Naive thymus-derived CD8-positive, alpha-beta T cell (primary cell): ENCODE measurements around the gene ABCE1. TPM values are rescaled to one million over a fixed set of nuclear protein-coding genes. Genes with fewer than 3 reads are reported as not detected.
A peak's percentile ranks its signal among the peaks of the same experiment; 100 is the strongest.

Experiments
- ATAC-seq, 2 donors: fragments of 150-1000 bp; cut with Tn5 transposase in 1 of 2; sonication (Bioruptor Pico), chemical (Tn5 transposase) in 1 of 2; 1 replicate in 1 of 2; 2 replicates in 1 of 2; pipeline ENCODE4 v1.10.0; 2021; ENCODE audit warnings: mild to moderate bottlenecking in 2 of 2, moderate library complexity in 2 of 2
- POLR2A ChIA-PET: fragments of 350-600 bp; sonication (Branson Sonifier 250); formaldehyde crosslinking; loops from one replicate; lab custom pipeline; 2021; ENCODE audit warnings: antibody characterized with exemption; lab: Charles Lee
- DNase-seq, 10 donors: peaks; one replicate each; pipeline versions ENCODE4 v3.0.0 to v3.0.0-alpha.2; 2020 to 2022
- H3K27ac Mint-ChIP-seq, 10 donors: one replicate each; pipeline ENCODE4 v1.8.0; 2020 to 2022; ENCODE audit warnings: mild to moderate bottlenecking in 10 of 10, mixed read lengths in 10 of 10, moderate library complexity in 4 of 10, inconsistent platforms in 1 of 10
- H3K27me3 Mint-ChIP-seq, 5 donors: one replicate each; pipeline ENCODE4 v1.8.0; 2021 to 2022; ENCODE audit warnings: mixed read lengths in 5 of 5
- H3K36me3 Mint-ChIP-seq, 3 donors: one replicate each; pipeline ENCODE4 v1.8.0; 2020 to 2022; ENCODE audit warnings: mixed read lengths in 3 of 3, mild to moderate bottlenecking in 2 of 3, inconsistent platforms in 1 of 3
- H3K4me1 Mint-ChIP-seq, 4 donors: one replicate each; pipeline ENCODE4 v1.8.0; 2021 to 2022; ENCODE audit warnings: mixed read lengths in 4 of 4
- H3K4me3 Mint-ChIP-seq, 10 donors: one replicate each; pipeline ENCODE4 v1.8.0; 2020 to 2022; ENCODE audit warnings: mild to moderate bottlenecking in 10 of 10, mixed read lengths in 10 of 10, moderate library complexity in 6 of 10, inconsistent platforms in 1 of 10
- H3K9me3 Mint-ChIP-seq, 9 donors: one replicate each; pipeline ENCODE4 v1.8.0; 2020 to 2022; ENCODE audit warnings: mixed read lengths in 9 of 9, mild to moderate bottlenecking in 3 of 9, inconsistent platforms in 1 of 9, moderate library complexity in 1 of 9
- polyA plus RNA-seq, 3 donors: library from polyadenylated mRNA; unstranded; fragments of 300-500 nt; fragmentation: Illumina TruSeq; gene quantifications; one replicate each; pipeline ENCODE4 v1.2.3, GENCODE V29; 2021
- total RNA-seq, 8 experiments: library from RNA in 2 of 8; stranded (reverse) in 2 of 8; gene quantifications; one replicate each; pipeline ENCODE4 v1.2.3 and lab custom pipeline; 2021 to 2026

ABCE1 gene
- total and polyA plus RNA-seq, 5 experiments from 2014 or later, result 59.4 to 78.2 (median 72.9) TPM

DNA sequence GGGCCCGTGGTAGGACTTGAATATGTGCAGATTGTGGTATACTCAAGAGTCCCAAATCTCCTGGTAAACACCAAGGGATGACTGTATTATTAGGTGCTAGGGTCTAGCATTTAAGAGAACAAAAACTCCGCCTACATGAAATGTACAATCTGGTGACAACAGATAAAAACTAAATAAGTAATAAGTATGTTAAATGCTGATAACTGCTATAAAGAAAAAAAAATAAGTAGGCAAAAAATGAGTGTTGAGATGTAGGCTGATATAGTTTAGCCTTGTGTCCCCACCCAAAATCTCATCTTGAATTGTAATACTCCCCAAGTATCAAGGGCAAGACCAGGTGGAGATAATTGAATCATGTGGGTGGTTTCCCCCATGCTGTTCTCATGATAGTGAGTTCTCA, 58.9 kb downstream of the ABCE1 start:
- Mint-ChIP-seq H3K27me3 (no peaks in the 10 kb centered on the region), H3K4me1 (peaks cover 0 to 13% (median 6%) of the 10 kb centered on the region in 4 donors), H3K27ac (peak overlapping the region in 1 of 10 donors; percentile 57), H3K36me3 (peaks cover 0 to 93% (median 10%) of the 10 kb centered on the region in 3 donors), H3K9me3 (no peaks in the 10 kb centered on the region), H3K4me3 (no peak overlapping the region)
- ATAC-seq (no peak), DNase-seq (no peak)
- POLR2A ChIA-PET, result interaction anchor here (1.1 kb wide), 1 partner anchor 10 kb away, joined by 3 read pairs; no protein-coding TSS in a partner anchor

- ATAC-seq, result no peak
- Mint-ChIP-seq H3K36me3 (peaks cover 0 to 80% (median 3%) of the 10 kb centered on the region in 3 donors), H3K9me3 (no peaks in the 10 kb centered on the region), H3K27ac (peak overlapping the region in 2 of 10 donors; percentile 12 to 82), H3K4me3 (no peak overlapping the region), H3K27me3 (no peaks in the 10 kb centered on the region), H3K4me1 (peaks cover 0 to 9% (median 2%) of the 10 kb centered on the region in 4 donors)
- no peak for DNase-seq
- POLR2A ChIA-PET, result interaction anchor here (1.1 kb wide), 1 partner anchor 458 kb away, joined by 3 read pairs; the partner anchor contains the start of gene MMAA
Measured at GRCh38 chr4:145161549-145161948, 63.4 kb downstream of the ABCE1 start.

- peak overlapping the region in 1 of 10 donors; percentile 17 for H3K27ac Mint-ChIP-seq
- POLR2A ChIA-PET, result no interaction called here
- no peaks in the 10 kb centered on the region for H3K9me3 Mint-ChIP-seq
- peaks cover 4 to 69% (median 12%) of the 10 kb centered on the region in 3 donors for H3K36me3 Mint-ChIP-seq
- no peaks in the 10 kb centered on the region for H3K27me3 Mint-ChIP-seq
- peaks cover 7 to 28% (median 21%) of the 10 kb centered on the region in 4 donors for H3K4me1 Mint-ChIP-seq
- ATAC-seq, result no peak
- no peak overlapping the region for H3K4me3 Mint-ChIP-seq
- no peak for DNase-seq
Measured at GRCh38 chr4:145167887-145168286, 69.8 kb downstream of the ABCE1 start.

- no peak overlapping the region for H3K4me3 Mint-ChIP-seq
- H3K9me3 Mint-ChIP-seq, result no peaks in the 10 kb centered on the region
- POLR2A ChIA-PET, result no interaction called here
- H3K27ac Mint-ChIP-seq, result peak overlapping the region in 3 of 10 donors; percentile 5 to 16 (median 15)
- H3K27me3 Mint-ChIP-seq, result no peaks in the 10 kb centered on the region
- DNase-seq (no peak), ATAC-seq (no peak)
- H3K36me3 Mint-ChIP-seq, result peaks cover 4 to 69% (median 16%) of the 10 kb centered on the region in 3 donors
- peaks cover 10 to 33% (median 27%) of the 10 kb centered on the region in 4 donors for H3K4me1 Mint-ChIP-seq
Measured at GRCh38 chr4:145168581-145169187, 70.6 kb downstream of the ABCE1 start.

- POLR2A ChIA-PET, result interaction anchor here (1.2 kb wide), 1 partner anchor 9 kb away, joined by 6 read pairs; no protein-coding TSS in a partner anchor
- Mint-ChIP-seq H3K4me3 (no peak overlapping the region), H3K4me1 (peaks cover 21 to 44% (median 40%) of the 10 kb centered on the region in 4 donors), H3K9me3 (no peaks in the 10 kb centered on the region), H3K27ac (peak overlapping the region in 5 of 10 donors; percentile 16 to 74 (median 56)), H3K27me3 (no peaks in the 10 kb centered on the region), H3K36me3 (peaks cover 4 to 74% (median 25%) of the 10 kb centered on the region in 3 donors)
- ATAC-seq, result no peak
- no peak for DNase-seq
Measured at GRCh38 chr4:145170223-145170622, 72.1 kb downstream of the ABCE1 start.

DNA sequence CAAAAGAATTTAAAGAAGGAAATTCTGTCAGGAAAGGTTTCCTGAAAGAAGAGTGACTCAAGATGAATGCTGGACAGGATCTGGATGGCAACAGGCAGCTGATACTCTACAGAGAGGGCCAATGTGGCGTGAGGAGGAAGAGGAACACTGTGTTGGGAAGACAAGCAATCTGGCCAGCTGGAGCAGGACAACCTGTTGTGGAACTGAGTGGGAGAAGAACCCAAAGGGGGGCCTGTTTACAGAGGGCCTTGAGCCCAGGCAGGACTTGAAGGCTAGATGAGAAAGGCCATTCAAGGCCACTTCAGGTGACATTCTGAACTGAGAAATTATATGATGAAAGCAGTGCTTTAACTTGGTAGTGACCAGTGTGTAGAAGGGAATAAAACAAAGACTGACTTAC, 73.8 kb downstream of the ABCE1 start:
- peak overlapping the region in 1 of 10 donors; percentile 60 for H3K27ac Mint-ChIP-seq
- no peak for ATAC-seq
- peaks cover 4 to 64% (median 25%) of the 10 kb centered on the region in 3 donors for H3K36me3 Mint-ChIP-seq
- no peaks in the 10 kb centered on the region for H3K9me3 Mint-ChIP-seq
- H3K4me1 Mint-ChIP-seq, result peaks cover 21 to 55% (median 48%) of the 10 kb centered on the region in 4 donors
- DNase-seq, result no peak
- H3K4me3 Mint-ChIP-seq, result peak overlapping the region in 1 of 10 donors; percentile 39
- no peaks in the 10 kb centered on the region for H3K27me3 Mint-ChIP-seq
- POLR2A ChIA-PET, result no interaction called here

GRCh38 chr4:145176641-145177432, 78.7 kb downstream of the ABCE1 start:
- POLR2A ChIA-PET, result interaction anchor here (3.2 kb wide), 1 partner anchor 78 kb away, joined by 23 read pairs; the partner anchor contains the start of genes ABCE1 and ANAPC10
- ATAC-seq (no peak), DNase-seq (peak in 2 of 10 donors; percentile 2 to 12)
- H3K27me3 Mint-ChIP-seq, result peaks cover 0 to 2% (median 0%) of the 10 kb centered on the region in 5 donors
- H3K27ac Mint-ChIP-seq, result peak overlapping the region; percentile 3 to 98 (median 77)
- H3K9me3 Mint-ChIP-seq, result no peaks in the 10 kb centered on the region
- peaks cover 0 to 28% (median 19%) of the 10 kb centered on the region in 3 donors for H3K36me3 Mint-ChIP-seq
- H3K4me3 Mint-ChIP-seq, result peak overlapping the region; percentile 83 to 96 (median 92)
- peaks cover 33 to 70% (median 57%) of the 10 kb centered on the region in 4 donors for H3K4me1 Mint-ChIP-seq

GRCh38 chr4:145177511-145177905, 79.4 kb downstream of the ABCE1 start:
- Mint-ChIP-seq H3K4me1 (peaks cover 31 to 70% (median 53%) of the 10 kb centered on the region in 4 donors), H3K27ac (peak overlapping the region in 9 of 10 donors; percentile 3 to 98 (median 95)), H3K4me3 (peak overlapping the region; percentile 83 to 96 (median 92)), H3K27me3 (peaks cover 0 to 2% (median 0%) of the 10 kb centered on the region in 5 donors), H3K36me3 (peaks cover 0 to 23% (median 16%) of the 10 kb centered on the region in 3 donors), H3K9me3 (no peaks in the 10 kb centered on the region)
- ATAC-seq (no peak), DNase-seq (no peak)
- POLR2A ChIA-PET, result interaction anchor here (0.8 to 4.0 kb wide), 4 partner anchors 9 to 442 kb away, joined by 3 to 23 read pairs (median 11); partner anchors contain the start of genes ABCE1, ANAPC10 and MMAA

DNA sequence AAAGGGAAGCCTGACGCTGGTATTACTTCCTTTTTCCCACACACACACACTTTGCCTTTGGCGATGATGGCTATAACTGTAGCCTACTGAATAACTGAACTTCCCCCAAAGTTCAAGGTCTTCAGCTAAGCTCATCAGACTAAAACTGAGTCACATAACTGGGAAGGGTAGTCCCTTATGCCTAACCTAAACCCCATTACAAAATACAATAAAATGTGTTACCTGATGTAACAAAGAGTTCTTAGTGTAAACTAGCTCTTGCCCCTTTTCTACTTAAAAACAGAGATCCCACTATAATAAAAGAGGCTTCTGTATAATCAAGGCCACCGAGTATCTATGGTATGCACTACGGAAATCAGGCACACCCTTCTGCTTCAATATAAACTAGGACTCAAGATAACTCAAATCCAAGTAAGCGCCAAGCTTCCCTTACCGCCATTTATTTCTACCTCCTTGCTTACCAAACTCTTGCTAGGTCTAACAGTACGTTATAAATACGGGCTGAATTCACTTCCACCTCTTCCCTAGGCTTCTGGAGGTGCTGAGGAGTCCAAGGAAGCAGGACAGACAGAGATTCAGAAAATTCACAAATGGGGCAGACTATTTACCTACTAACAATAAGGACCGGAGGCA, 79.9 kb downstream of the ABCE1 start:
- peaks cover 0 to 18% (median 12%) of the 10 kb centered on the region in 3 donors for H3K36me3 Mint-ChIP-seq
- H3K9me3 Mint-ChIP-seq, result no peaks in the 10 kb centered on the region
- POLR2A ChIA-PET, result interaction anchor here (0.8 to 4.0 kb wide), 6 partner anchors 8 to 759 kb away, joined by 3 to 23 read pairs (median 5); partner anchors contain the start of genes ABCE1, ANAPC10 and MMAA
- H3K4me3 Mint-ChIP-seq, result peak overlapping the region; percentile 83 to 96 (median 92)
- ATAC-seq (no peak), DNase-seq (peak in 1 of 10 donors; percentile 0)
- H3K27ac Mint-ChIP-seq, result peak overlapping the region; percentile 75 to 98 (median 96)
- peaks cover 0 to 2% (median 0%) of the 10 kb centered on the region in 5 donors for H3K27me3 Mint-ChIP-seq
- H3K4me1 Mint-ChIP-seq, result peaks cover 29 to 66% (median 51%) of the 10 kb centered on the region in 4 donors

DNA sequence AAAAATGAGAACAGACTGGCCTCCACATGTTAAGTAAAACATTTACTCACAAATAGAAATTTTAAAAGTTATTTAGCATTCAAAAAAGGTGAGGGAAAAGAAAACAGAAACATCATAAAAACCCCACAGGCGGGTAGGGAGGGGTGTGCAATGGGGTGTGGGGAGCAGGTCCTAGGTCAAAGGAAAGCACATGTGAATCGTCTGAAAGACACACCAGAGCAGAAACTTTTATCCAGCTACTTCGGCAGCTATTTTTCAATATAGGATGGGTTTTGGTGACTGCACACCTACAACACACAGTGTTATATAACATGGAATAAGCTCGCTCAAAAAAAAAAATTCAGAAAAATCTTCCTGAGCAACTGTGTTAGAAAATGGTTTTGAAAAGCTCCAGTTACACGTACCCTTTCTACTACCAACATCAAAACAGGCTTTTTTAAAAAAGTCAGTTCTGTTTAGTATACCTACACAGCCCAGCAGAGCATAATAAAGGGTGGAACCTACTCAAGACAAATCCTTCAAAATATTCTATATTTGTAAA, 80.7 kb downstream of the ABCE1 start:
- POLR2A ChIA-PET, result interaction anchor here (0.8 to 4.0 kb wide), 7 partner anchors 8 to 758 kb away, joined by 3 to 23 read pairs (median 4); partner anchors contain the start of genes ABCE1, ANAPC10 and MMAA
- Mint-ChIP-seq H3K4me1 (peaks cover 27 to 61% (median 47%) of the 10 kb centered on the region in 4 donors), H3K36me3 (peaks cover 0 to 11% (median 9%) of the 10 kb centered on the region in 3 donors), H3K4me3 (peak overlapping the region; percentile 83 to 96 (median 92)), H3K9me3 (no peaks in the 10 kb centered on the region), H3K27me3 (peaks cover 0 to 2% (median 0%) of the 10 kb centered on the region in 5 donors), H3K27ac (peak overlapping the region; percentile 75 to 98 (median 96))
- peak in 3 of 10 donors; percentile 26 to 42 (median 35) for DNase-seq
- ATAC-seq, result peak in 1 of 2 donors; percentile 5
